Stimulated activated CD4-positive, alpha-beta T cell treated with anti-CD3 and anti-CD28 coated beads, Interleukin-4, amount 100 ng/mL, for 48 hours (primary cell): ENCODE results near the gene GSTP1.
"Not testable (repeated sequence)": the region's sequence is repeated elsewhere in the genome, so short reads cannot be mapped to it uniquely, and the experiment has no call there.

Experiments
- DNase-seq, 2 donors: peaks; one replicate each; pipeline ENCODE4 v3.0.0-alpha.2; 2020; ENCODE audit warnings: low read depth in 2 of 2

GSTP1 gene

GRCh38 chr11:67614730-67615714 lies 31.4 kb downstream of the GSTP1 start:
- DNase-seq: peak; percentile 73

GRCh38 chr11:67615728-67616430 lies 32.3 kb downstream of the GSTP1 start:
- DNase-seq: no peak

- DNase-seq: no peak
Observed at GRCh38 chr11:67616431-67617242, 33.0 kb downstream of the GSTP1 start.

- no peak for DNase-seq
Observed at GRCh38 chr11:67617243-67617953, 33.8 kb downstream of the GSTP1 start.

- DNase-seq: not testable (repeated sequence)
Observed at GRCh38 chr11:67618901-67619659, 35.5 kb downstream of the GSTP1 start.

- DNase-seq: not testable (repeated sequence)
Observed at GRCh38 chr11:67619683-67620618, 36.3 kb downstream of the GSTP1 start.

GRCh38 chr11:67620621-67621020 lies 37.0 kb downstream of the GSTP1 start:
- not testable (repeated sequence) for DNase-seq

GRCh38 chr11:67621928-67622327 lies 38.3 kb downstream of the GSTP1 start:
- DNase-seq: not testable (repeated sequence)

- DNase-seq: not testable (repeated sequence)
Observed at GRCh38 chr11:67622905-67623304, 39.3 kb downstream of the GSTP1 start.

- DNase-seq: not testable (repeated sequence)
Observed at GRCh38 chr11:67623795-67624194, 40.2 kb downstream of the GSTP1 start.

- DNase-seq: not testable (repeated sequence)
Observed at GRCh38 chr11:67626131-67626833, 42.7 kb downstream of the GSTP1 start.

- no peak for DNase-seq
Observed at GRCh38 chr11:67626970-67627369, 43.4 kb downstream of the GSTP1 start.

- DNase-seq: no peak
Observed at GRCh38 chr11:67627441-67627811, 43.8 kb downstream of the GSTP1 start.

- no peak for DNase-seq
Observed at GRCh38 chr11:67627812-67628624, 44.4 kb downstream of the GSTP1 start.

GRCh38 chr11:67628710-67629385 lies 45.2 kb downstream of the GSTP1 start:
- DNase-seq: no peak

GRCh38 chr11:67629386-67630227 lies 46.0 kb downstream of the GSTP1 start, which contains the start of gene NUDT8:
Gene NUDT8, minus strand, starts transcription at chr11:67629937. Its CDS starts 26 bp downstream, at chr11:67629911.
- peak; percentile 81 to 88 for DNase-seq
